HG03460 (cell line): Measurements from ENCODE around the gene AVPI1.

Experiments used
- ATAC-seq: cut with Tn5 transposase; IDR thresholded peaks from one replicate; pipeline ENCODE4 v1.9.1; 2021; ENCODE audit not compliant: unreplicated experiment

The AVPI1 gene

GRCh38 chr10:97686962-97687784 is at the start of gene AVPI1:
TSS of gene AVPI1 (minus strand) at chr10:97687241. CDS start at chr10:97679905, 7,336 bp downstream.
- peak; percentile 87 for ATAC-seq

GRCh38 chr10:97736403-97736901 is 49.4 kb upstream of the AVPI1 start:
- ATAC-seq = peak; percentile 24

GRCh38 chr10:97734021-97734420 is 47.0 kb upstream of the AVPI1 start:
- no peak for ATAC-seq

GRCh38 chr10:97733256-97733655 is 46.2 kb upstream of the AVPI1 start:
- ATAC-seq = no peak

- ATAC-seq = no peak
Measured at GRCh38 chr10:97732052-97732359, 45.0 kb upstream of the AVPI1 start.

GRCh38 chr10:97731346-97732051 is 44.5 kb upstream of the AVPI1 start:
- peak; percentile 54 for ATAC-seq

GRCh38 chr10:97729014-97729413 is 42.0 kb upstream of the AVPI1 start:
- no peak for ATAC-seq

- ATAC-seq = no peak
Measured at GRCh38 chr10:97726636-97727178, 39.7 kb upstream of the AVPI1 start.

- ATAC-seq = no peak
Measured at GRCh38 chr10:97724341-97724941, 37.4 kb upstream of the AVPI1 start.

GRCh38 chr10:97723001-97723400 is 36.0 kb upstream of the AVPI1 start:
- no peak for ATAC-seq

GRCh38 chr10:97721871-97722780 is 35.1 kb upstream of the AVPI1 start:
- ATAC-seq = no peak

GRCh38 chr10:97719602-97720001 is 32.6 kb upstream of the AVPI1 start:
- no peak for ATAC-seq

- no peak for ATAC-seq
Measured at GRCh38 chr10:97718659-97719142, 31.7 kb upstream of the AVPI1 start.

GRCh38 chr10:97718178-97718577 is 31.1 kb upstream of the AVPI1 start:
- no peak for ATAC-seq

GRCh38 chr10:97717627-97718026 is 30.6 kb upstream of the AVPI1 start:
- no peak for ATAC-seq

- ATAC-seq = no peak
Measured at GRCh38 chr10:97715259-97715874, 28.3 kb upstream of the AVPI1 start.

GRCh38 chr10:97714401-97715258 is 27.6 kb upstream of the AVPI1 start:
- ATAC-seq = peak; percentile 38

- ATAC-seq = peak; percentile 63
Measured at GRCh38 chr10:97713826-97714400, 26.9 kb upstream of the AVPI1 start.
